Panc1 (cell line): ENCODE data around the gene FAXC.

Source experiments
- POLR2AphosphoS5 ChIP-seq: IDR thresholded peaks from 2 replicates; pipeline ENCODE4 v1.6.1; 2012; ENCODE audit warnings: mild to moderate bottlenecking, low read depth, low read length, moderate library complexity
- SIN3A ChIP-seq: IDR thresholded peaks from 2 replicates; pipeline ENCODE4 v1.6.1; 2012; ENCODE audit warnings: low read depth, mild to moderate bottlenecking, low read length, moderate library complexity, borderline replicate concordance; ENCODE audit not compliant: insufficient read depth
- TF ChIP-seq, protein P1 (sequence below): fragments of 450-650 bp; IDR thresholded peaks from 2 replicates; pipeline ENCODE4 v1.5.1; 2017; ENCODE audit warnings: mild to moderate bottlenecking

DNA sequence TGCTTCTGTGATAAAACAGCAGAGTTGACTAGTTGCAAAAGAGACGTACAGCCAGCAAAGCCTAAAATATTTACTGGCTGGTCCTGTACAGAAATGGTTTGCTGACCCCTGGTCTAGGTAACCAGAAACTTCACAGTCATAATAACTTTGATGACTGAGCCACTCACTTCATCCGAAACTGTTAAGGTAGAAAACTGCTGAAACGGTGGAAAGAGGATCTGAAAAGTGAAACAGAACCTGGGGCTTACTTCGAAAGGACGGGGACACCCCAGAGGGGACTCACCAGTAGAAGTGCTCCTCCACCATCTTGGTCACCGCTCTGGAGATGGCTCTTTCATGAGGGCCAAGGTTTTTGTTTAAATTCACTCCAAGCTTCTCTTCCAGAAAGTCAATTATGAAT is 16.4 kb downstream of the FAXC start:
- TF ChIP-seq, protein P1, sequence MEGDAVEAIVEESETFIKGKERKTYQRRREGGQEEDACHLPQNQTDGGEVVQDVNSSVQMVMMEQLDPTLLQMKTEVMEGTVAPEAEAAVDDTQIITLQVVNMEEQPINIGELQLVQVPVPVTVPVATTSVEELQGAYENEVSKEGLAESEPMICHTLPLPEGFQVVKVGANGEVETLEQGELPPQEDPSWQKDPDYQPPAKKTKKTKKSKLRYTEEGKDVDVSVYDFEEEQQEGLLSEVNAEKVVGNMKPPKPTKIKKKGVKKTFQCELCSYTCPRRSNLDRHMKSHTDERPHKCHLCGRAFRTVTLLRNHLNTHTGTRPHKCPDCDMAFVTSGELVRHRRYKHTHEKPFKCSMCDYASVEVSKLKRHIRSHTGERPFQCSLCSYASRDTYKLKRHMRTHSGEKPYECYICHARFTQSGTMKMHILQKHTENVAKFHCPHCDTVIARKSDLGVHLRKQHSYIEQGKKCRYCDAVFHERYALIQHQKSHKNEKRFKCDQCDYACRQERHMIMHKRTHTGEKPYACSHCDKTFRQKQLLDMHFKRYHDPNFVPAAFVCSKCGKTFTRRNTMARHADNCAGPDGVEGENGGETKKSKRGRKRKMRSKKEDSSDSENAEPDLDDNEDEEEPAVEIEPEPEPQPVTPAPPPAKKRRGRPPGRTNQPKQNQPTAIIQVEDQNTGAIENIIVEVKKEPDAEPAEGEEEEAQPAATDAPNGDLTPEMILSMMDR = no peak
- TF ChIP-seq POLR2AphosphoS5 (no peak), SIN3A (no peak)
